ENCODE data around the gene AGRN.
"Not testable (repeated sequence)": the region's sequence is repeated elsewhere in the genome, so short reads cannot be mapped to it uniquely, and the experiment has no call there.

Gene AGRN

GRCh38 chr1:1013922-1014648, 5.8 kb upstream of the AGRN start:
- Histone ChIP-seq H3K27me3 (ENCODE audit: insufficient read depth, low read length) (no peaks in the 10 kb centered on the region), H3K79me2 (ENCODE audit: control insufficient read depth, insufficient read depth, low read length, unreplicated experiment) (peaks cover 20% of the 10 kb centered on the region), H3K4me3 (ENCODE audit: low read depth, low read length) (peak overlapping the region; percentile 96), H3K36me3 (ENCODE audit: insufficient read depth, low read length) (peaks cover 17% of the 10 kb centered on the region; the same call in 1 of the 2 replicates), H2AFZ (ENCODE audit: low read length, unreplicated experiment) (no peak overlapping the region), H3K4me1 (ENCODE audit: control insufficient read depth, insufficient read depth, low read length, unreplicated experiment) (peaks cover 11% of the 10 kb centered on the region), H3K27ac (ENCODE audit: low read depth, low read length) (peak overlapping the region; percentile 95)

- Histone ChIP-seq H3K36me3 (ENCODE audit: insufficient read depth, low read length) (peaks cover 17% of the 10 kb centered on the region; the same call in 1 of the 2 replicates), H3K79me2 (ENCODE audit: control insufficient read depth, insufficient read depth, low read length, unreplicated experiment) (peaks cover 20% of the 10 kb centered on the region), H3K27ac (ENCODE audit: low read depth, low read length) (peak overlapping the region; percentile 95), H3K4me3 (ENCODE audit: low read depth, low read length) (peak overlapping the region; percentile 96), H3K4me1 (ENCODE audit: control insufficient read depth, insufficient read depth, low read length, unreplicated experiment) (peaks cover 11% of the 10 kb centered on the region), H2AFZ (ENCODE audit: low read length, unreplicated experiment) (no peak overlapping the region), H3K27me3 (ENCODE audit: insufficient read depth, low read length) (no peaks in the 10 kb centered on the region)
Observed at GRCh38 chr1:1014799-1015681, 4.9 kb upstream of the AGRN start.

- H3K27me3 ChIP-seq (ENCODE audit: insufficient read depth, low read length); H3K27ac ChIP-seq (ENCODE audit: low read depth, low read length); H3K4me3 ChIP-seq (ENCODE audit: low read depth, low read length); H2AFZ ChIP-seq (ENCODE audit: low read length, unreplicated experiment): not testable (repeated sequence)
- Histone ChIP-seq H3K79me2 (ENCODE audit: control insufficient read depth, insufficient read depth, low read length, unreplicated experiment) (peaks cover 20% of the 10 kb centered on the region), H3K36me3 (ENCODE audit: insufficient read depth, low read length) (peaks cover 17% of the 10 kb centered on the region; the same call in 1 of the 2 replicates), H3K4me1 (ENCODE audit: control insufficient read depth, insufficient read depth, low read length, unreplicated experiment) (peaks cover 23% of the 10 kb centered on the region)
Observed at GRCh38 chr1:1017397-1018320, 2.3 kb upstream of the AGRN start.

GRCh38 chr1:1018321-1018685, 1.6 kb upstream of the AGRN start:
- Histone ChIP-seq H3K79me2 (ENCODE audit: control insufficient read depth, insufficient read depth, low read length, unreplicated experiment) (peaks cover 20% of the 10 kb centered on the region), H3K4me1 (ENCODE audit: control insufficient read depth, insufficient read depth, low read length, unreplicated experiment) (peaks cover 20% of the 10 kb centered on the region), H3K36me3 (ENCODE audit: insufficient read depth, low read length) (peaks cover 17% of the 10 kb centered on the region; the same call in 1 of the 2 replicates)
- H3K27ac ChIP-seq (ENCODE audit: low read depth, low read length); H3K27me3 ChIP-seq (ENCODE audit: insufficient read depth, low read length); H3K4me3 ChIP-seq (ENCODE audit: low read depth, low read length); H2AFZ ChIP-seq (ENCODE audit: low read length, unreplicated experiment): not testable (repeated sequence)

- Histone ChIP-seq H3K79me2 (ENCODE audit: control insufficient read depth, insufficient read depth, low read length, unreplicated experiment) (peaks cover 10% of the 10 kb centered on the region), H3K4me1 (ENCODE audit: control insufficient read depth, insufficient read depth, low read length, unreplicated experiment) (peaks cover 26% of the 10 kb centered on the region), H3K27ac (ENCODE audit: low read depth, low read length) (peak overlapping the region; percentile 37; the same call in 1 of the 2 replicates), H2AFZ (ENCODE audit: low read length, unreplicated experiment) (no peak overlapping the region), H3K36me3 (ENCODE audit: insufficient read depth, low read length) (peaks cover 9% of the 10 kb centered on the region; the same call in 1 of the 2 replicates), H3K4me3 (ENCODE audit: low read depth, low read length) (peak overlapping the region; percentile 72), H3K27me3 (ENCODE audit: insufficient read depth, low read length) (no peaks in the 10 kb centered on the region)
Observed at GRCh38 chr1:1019122-1019999, 559 bp upstream of the AGRN start.

GRCh38 chr1:1020415-1021009, 592 bp downstream of the AGRN start:
- Histone ChIP-seq H3K79me2 (ENCODE audit: control insufficient read depth, insufficient read depth, low read length, unreplicated experiment) (no peaks in the 10 kb centered on the region), H3K4me3 (ENCODE audit: low read depth, low read length) (peak overlapping the region; percentile 88), H3K36me3 (ENCODE audit: insufficient read depth, low read length) (no peaks in the 10 kb centered on the region), H3K27ac (ENCODE audit: low read depth, low read length) (peak overlapping the region; percentile 62; the same call in 1 of the 2 replicates), H3K27me3 (ENCODE audit: insufficient read depth, low read length) (no peaks in the 10 kb centered on the region), H3K4me1 (ENCODE audit: control insufficient read depth, insufficient read depth, low read length, unreplicated experiment) (peaks cover 30% of the 10 kb centered on the region), H2AFZ (ENCODE audit: low read length, unreplicated experiment) (no peak overlapping the region)

GRCh38 chr1:1021010-1021919, 1.3 kb downstream of the AGRN start:
- H2AFZ ChIP-seq (ENCODE audit: low read length, unreplicated experiment), result no peak overlapping the region
- H3K27ac ChIP-seq (ENCODE audit: low read depth, low read length), result peak overlapping the region; percentile 62; the same call in 1 of the 2 replicates
- peaks cover 30% of the 10 kb centered on the region for H3K4me1 ChIP-seq (ENCODE audit: control insufficient read depth, insufficient read depth, low read length, unreplicated experiment)
- H3K4me3 ChIP-seq (ENCODE audit: low read depth, low read length), result peak overlapping the region; percentile 88
- H3K79me2 ChIP-seq (ENCODE audit: control insufficient read depth, insufficient read depth, low read length, unreplicated experiment), result no peaks in the 10 kb centered on the region
- no peaks in the 10 kb centered on the region for H3K27me3 ChIP-seq (ENCODE audit: insufficient read depth, low read length)
- no peaks in the 10 kb centered on the region for H3K36me3 ChIP-seq (ENCODE audit: insufficient read depth, low read length)

GRCh38 chr1:1021920-1022259, 2.0 kb downstream of the AGRN start:
- H3K4me1 ChIP-seq (ENCODE audit: control insufficient read depth, insufficient read depth, low read length, unreplicated experiment), result peaks cover 30% of the 10 kb centered on the region
- no peak overlapping the region for H3K27ac ChIP-seq (ENCODE audit: low read depth, low read length)
- no peaks in the 10 kb centered on the region for H3K27me3 ChIP-seq (ENCODE audit: insufficient read depth, low read length)
- H3K36me3 ChIP-seq (ENCODE audit: insufficient read depth, low read length), result no peaks in the 10 kb centered on the region
- no peak overlapping the region for H3K4me3 ChIP-seq (ENCODE audit: low read depth, low read length)
- H3K79me2 ChIP-seq (ENCODE audit: control insufficient read depth, insufficient read depth, low read length, unreplicated experiment), result no peaks in the 10 kb centered on the region
- H2AFZ ChIP-seq (ENCODE audit: low read length, unreplicated experiment), result no peak overlapping the region

Measured in ACC112 (cell line).